ENCODE measurements around the gene TMEM130. TPM values are rescaled to one million over a fixed set of nuclear protein-coding genes. Genes with fewer than 3 reads are reported as not detected.

TMEM130 gene
- total and polyA plus RNA-seq, 2 experiments from 2014 or later = 1.5 to 2.0 TPM

GRCh38 chr7:98808751-98809460 lies 60.9 kb downstream of the TMEM130 start:
- Mint-ChIP-seq H3K9me3 (peaks cover 13% of the 10 kb centered on the region; the same call in 2 of the 3 replicates), H3K36me3 (ENCODE audit: low read depth) (peaks cover 4% of the 10 kb centered on the region; the same call in 1 of the 3 replicates), H3K27me3 (ENCODE audit: insufficient read depth, low read depth, poor library complexity) (no peaks in the 10 kb centered on the region), H3K4me3 (no peak overlapping the region), H3K4me1 (peaks cover 4% of the 10 kb centered on the region), H3K27ac (no peak overlapping the region)
- H3K79me2 ChIP-seq (replicated peaks; ENCODE audit: insufficient read depth) = no peaks in the 10 kb centered on the region
- H3K9me2 ChIP-seq (ENCODE audit: insufficient read depth) = 0 out of 2 replicates have a peak, but pooled peaks cover 3% of the 10 kb centered on the region
- no peak overlapping the region for H3K4me2 ChIP-seq
- no peaks in the 10 kb centered on the region for H4K20me1 ChIP-seq (replicated peaks; ENCODE audit: insufficient read depth)
- H3K4me3 ChIP-seq = no peak overlapping the region
- ATAC-seq (peak; percentile 52; the same call in 2 of the 3 replicates), DNase-seq (ENCODE audit: low spot score) (no peak)
- no peaks in the 10 kb centered on the region for H3K4me1 ChIP-seq (ENCODE audit: insufficient read depth)
- no peaks in the 10 kb centered on the region for H3K36me3 ChIP-seq (ENCODE audit: insufficient read depth)
- TF ChIP-seq JUNB (IDR thresholded peaks at IDR 0.05; ENCODE audit: unreplicated experiment) (no peak), EZH2phosphoT487 (IDR thresholded peaks at IDR 0.05; ENCODE audit: unreplicated experiment) (no peak), ZNF114 (CRISPR knock-in tag; IDR thresholded peaks at IDR 0.05) (no peak), STAT1 (IDR thresholded peaks at IDR 0.05; ENCODE audit: unreplicated experiment) (no peak), NANOG (IDR thresholded peaks at IDR 0.05; ENCODE audit: borderline replicate concordance) (no peak), EZH2 (IDR thresholded peaks at IDR 0.05; ENCODE audit: low read depth, unreplicated experiment) (no peak), CREB1 (CRISPR knock-in tag; IDR thresholded peaks at IDR 0.05; ENCODE audit: low read depth) (no peak), ZNF462 (CRISPR knock-in tag; IDR thresholded peaks at IDR 0.05) (no peak), POLR2AphosphoS5 (IDR thresholded peaks at IDR 0.05; ENCODE audit: low read depth) (no peak), ZNF331 (CRISPR knock-in tag; IDR thresholded peaks at IDR 0.05; ENCODE audit: low read depth) (no peak)
- TF ChIP-seq, protein P1, sequence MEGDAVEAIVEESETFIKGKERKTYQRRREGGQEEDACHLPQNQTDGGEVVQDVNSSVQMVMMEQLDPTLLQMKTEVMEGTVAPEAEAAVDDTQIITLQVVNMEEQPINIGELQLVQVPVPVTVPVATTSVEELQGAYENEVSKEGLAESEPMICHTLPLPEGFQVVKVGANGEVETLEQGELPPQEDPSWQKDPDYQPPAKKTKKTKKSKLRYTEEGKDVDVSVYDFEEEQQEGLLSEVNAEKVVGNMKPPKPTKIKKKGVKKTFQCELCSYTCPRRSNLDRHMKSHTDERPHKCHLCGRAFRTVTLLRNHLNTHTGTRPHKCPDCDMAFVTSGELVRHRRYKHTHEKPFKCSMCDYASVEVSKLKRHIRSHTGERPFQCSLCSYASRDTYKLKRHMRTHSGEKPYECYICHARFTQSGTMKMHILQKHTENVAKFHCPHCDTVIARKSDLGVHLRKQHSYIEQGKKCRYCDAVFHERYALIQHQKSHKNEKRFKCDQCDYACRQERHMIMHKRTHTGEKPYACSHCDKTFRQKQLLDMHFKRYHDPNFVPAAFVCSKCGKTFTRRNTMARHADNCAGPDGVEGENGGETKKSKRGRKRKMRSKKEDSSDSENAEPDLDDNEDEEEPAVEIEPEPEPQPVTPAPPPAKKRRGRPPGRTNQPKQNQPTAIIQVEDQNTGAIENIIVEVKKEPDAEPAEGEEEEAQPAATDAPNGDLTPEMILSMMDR (conservative IDR thresholded peaks at IDR 0.05; ENCODE audit: low read depth in 2 of 2) = no peak
- TF ChIP-seq, protein P2, sequence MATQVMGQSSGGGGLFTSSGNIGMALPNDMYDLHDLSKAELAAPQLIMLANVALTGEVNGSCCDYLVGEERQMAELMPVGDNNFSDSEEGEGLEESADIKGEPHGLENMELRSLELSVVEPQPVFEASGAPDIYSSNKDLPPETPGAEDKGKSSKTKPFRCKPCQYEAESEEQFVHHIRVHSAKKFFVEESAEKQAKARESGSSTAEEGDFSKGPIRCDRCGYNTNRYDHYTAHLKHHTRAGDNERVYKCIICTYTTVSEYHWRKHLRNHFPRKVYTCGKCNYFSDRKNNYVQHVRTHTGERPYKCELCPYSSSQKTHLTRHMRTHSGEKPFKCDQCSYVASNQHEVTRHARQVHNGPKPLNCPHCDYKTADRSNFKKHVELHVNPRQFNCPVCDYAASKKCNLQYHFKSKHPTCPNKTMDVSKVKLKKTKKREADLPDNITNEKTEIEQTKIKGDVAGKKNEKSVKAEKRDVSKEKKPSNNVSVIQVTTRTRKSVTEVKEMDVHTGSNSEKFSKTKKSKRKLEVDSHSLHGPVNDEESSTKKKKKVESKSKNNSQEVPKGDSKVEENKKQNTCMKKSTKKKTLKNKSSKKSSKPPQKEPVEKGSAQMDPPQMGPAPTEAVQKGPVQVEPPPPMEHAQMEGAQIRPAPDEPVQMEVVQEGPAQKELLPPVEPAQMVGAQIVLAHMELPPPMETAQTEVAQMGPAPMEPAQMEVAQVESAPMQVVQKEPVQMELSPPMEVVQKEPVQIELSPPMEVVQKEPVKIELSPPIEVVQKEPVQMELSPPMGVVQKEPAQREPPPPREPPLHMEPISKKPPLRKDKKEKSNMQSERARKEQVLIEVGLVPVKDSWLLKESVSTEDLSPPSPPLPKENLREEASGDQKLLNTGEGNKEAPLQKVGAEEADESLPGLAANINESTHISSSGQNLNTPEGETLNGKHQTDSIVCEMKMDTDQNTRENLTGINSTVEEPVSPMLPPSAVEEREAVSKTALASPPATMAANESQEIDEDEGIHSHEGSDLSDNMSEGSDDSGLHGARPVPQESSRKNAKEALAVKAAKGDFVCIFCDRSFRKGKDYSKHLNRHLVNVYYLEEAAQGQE (IDR thresholded peaks at IDR 0.05; ENCODE audit: unreplicated experiment) = no peak
- TF ChIP-seq, protein P3, sequence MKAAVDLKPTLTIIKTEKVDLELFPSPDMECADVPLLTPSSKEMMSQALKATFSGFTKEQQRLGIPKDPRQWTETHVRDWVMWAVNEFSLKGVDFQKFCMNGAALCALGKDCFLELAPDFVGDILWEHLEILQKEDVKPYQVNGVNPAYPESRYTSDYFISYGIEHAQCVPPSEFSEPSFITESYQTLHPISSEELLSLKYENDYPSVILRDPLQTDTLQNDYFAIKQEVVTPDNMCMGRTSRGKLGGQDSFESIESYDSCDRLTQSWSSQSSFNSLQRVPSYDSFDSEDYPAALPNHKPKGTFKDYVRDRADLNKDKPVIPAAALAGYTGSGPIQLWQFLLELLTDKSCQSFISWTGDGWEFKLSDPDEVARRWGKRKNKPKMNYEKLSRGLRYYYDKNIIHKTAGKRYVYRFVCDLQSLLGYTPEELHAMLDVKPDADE (IDR thresholded peaks at IDR 0.05) = no peak
- H3K27me3 ChIP-seq (ENCODE audit: insufficient read depth) = no peaks in the 10 kb centered on the region
- no peak overlapping the region for H2AFZ ChIP-seq
- no peak overlapping the region for H3K27ac ChIP-seq (ENCODE audit: low read depth)
- no peaks in the 10 kb centered on the region for H3F3A ChIP-seq (replicated peaks; ENCODE audit: low read depth)
